ENCODE results near the gene FAM90A26.
"Not testable (repeated sequence)": the region's sequence is repeated elsewhere in the genome, so short reads cannot be mapped to it uniquely, and the experiment has no call there.

The FAM90A26 gene

DNA sequence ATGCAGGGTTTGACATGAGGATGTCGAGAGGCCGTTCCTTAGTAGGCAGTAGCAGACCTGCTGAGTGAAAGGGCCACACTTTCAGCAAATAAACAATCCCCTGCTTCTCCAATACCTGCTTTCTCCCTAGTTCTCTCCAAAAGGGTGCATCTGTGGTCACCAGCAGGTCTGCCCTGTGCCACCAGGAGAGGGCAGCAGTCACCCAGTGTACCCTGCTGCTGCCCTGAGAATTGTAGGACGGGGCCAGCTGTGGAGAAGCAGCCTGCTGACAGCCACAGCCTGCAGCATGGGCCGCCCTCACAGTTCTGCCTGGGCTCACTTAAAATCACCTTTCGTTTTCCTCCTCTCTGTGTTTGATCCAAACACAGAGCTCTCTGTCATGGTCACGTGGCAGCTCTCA is 11.8 kb upstream of the FAM90A26 start:
- peak in 1 of 2 donors; percentile 22 for DNase-seq (ENCODE audit: low read depth in 2 of 2)

DNA sequence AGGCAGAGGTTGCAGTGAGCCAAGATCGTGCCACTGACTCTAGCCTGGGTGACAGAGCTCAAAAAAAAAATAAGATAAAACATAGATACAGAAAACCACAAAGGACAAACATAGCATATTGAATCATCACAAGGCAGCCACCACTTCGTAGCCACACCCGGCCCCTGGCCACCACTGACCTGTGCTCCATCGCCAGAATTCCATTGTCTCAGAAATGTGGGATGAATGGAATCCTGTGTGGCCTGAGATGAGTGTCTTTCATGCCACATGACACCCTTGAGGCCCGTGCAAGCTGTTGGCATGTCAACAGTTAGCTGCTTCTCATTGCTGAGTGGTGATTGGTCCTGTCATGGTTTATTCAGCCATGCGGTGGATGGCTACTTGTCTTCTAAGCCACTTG is 10.2 kb upstream of the FAM90A26 start:
- not testable (repeated sequence) for DNase-seq (ENCODE audit: low read depth in 2 of 2)

DNA sequence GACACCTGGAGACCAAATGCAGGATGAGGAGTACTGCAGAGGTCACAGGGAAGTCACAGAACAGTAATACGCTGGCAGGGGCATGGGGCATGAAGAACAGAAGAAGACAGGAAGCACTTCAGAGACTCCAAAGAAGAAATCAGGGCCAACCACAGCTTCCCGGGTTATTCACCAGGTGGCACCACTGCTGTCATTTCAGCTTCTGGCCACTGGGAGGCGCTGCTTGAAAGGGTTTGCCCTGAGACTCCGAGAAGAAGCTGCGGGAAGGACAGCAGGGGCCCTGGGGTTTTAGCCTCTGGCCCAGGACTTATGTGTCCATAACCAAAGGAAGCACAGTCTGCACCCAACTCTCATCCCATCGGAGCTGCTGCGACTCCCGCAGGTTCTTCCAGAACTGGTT is 4.2 kb upstream of the FAM90A26 start:
- not testable (repeated sequence) for DNase-seq (ENCODE audit: low read depth in 2 of 2)

DNA sequence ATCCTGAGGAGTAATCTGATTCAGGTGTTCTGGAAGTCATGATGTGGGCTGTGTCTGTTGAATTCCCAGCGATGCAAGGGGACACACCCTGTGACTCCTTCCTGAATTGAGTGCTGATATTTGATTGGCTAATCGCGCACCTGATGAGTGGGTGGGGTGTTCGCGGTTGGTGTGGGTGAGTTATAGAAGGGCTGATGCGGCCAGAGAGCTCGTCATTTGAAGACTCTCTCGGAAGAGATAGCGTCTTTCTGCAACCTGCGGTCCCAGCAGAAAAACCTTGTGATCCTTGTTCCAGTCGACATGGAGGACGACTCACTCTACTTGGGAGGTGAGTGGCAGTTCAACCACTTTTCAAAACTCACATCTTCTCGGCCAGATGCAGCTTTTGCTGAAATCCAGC is 40.1 kb downstream of the FAM90A26 start, which contains the start of gene USP17L10:
Gene USP17L10 (plus strand): TSS at position 301 of the 400 bp plus-strand sequence. CDS start 0 bp downstream, at position 301.
- DNase-seq (ENCODE audit: low read depth in 2 of 2), result not testable (repeated sequence)

DNA sequence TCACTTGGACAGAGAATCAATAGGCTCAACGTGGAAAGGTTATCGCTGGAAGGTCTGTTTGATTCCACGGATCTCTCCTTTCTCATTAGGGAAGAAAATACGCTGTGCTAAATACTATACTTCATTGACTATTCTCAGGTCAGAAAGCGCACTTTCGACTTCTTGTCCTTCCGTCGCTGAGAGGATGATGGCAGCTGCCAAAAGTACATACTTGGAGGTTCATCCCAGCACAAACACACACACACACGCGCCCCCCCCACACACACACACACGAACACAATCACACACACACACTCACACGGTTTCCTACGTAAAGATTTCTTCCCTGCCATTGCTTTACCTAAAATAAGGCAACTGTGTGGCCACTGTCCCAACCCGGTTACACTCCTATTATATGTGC is 44.5 kb downstream of the FAM90A26 start:
- DNase-seq (ENCODE audit: low read depth in 2 of 2), result not testable (repeated sequence)

DNA sequence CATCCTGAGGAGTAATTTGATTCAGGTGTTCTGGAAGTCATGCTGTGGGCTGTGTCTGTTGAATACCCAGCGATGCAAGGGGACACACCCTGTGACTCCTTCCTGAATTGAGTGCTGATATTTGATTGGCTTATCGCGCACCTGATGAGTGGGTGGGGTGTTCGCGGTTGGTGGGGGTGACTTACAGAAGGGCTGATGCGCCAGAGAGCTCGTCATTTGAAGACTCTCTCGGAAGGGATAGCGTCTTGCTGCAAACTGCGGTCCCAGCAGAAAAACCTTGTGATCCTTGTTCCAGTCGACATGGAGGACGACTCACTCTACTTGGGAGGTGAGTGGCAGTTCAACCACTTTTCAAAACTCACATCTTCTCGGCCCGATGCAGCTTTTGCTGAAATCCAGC is 44.9 kb downstream of the FAM90A26 start, which contains the start of gene USP17L11:
Gene USP17L11 (plus strand): TSS at position 301 of the 400 bp plus-strand sequence. CDS start 0 bp downstream, at position 301.
- not testable (repeated sequence) for DNase-seq (ENCODE audit: low read depth in 2 of 2)

DNA sequence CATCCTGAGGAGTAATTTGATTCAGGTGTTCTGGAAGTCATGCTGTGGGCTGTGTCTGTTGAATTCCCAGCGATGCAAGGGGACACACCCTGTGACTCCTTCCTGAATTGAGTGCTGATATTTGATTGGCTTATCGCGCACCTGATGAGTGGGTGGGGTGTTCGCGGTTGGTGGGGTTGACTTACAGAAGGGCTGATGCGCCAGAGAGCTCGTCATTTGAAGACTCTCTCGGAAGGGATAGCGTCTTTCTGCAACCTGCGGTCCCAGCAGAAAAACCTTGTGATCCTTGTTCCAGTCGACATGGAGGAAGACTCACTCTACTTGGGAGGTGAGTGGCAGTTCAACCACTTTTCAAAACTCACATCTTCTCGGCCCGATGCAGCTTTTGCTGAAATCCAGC is 49.6 kb downstream of the FAM90A26 start, which contains the start of gene USP17L12:
Gene USP17L12 (plus strand): TSS at position 301 of the 400 bp plus-strand sequence. CDS start 0 bp downstream, at position 301.
- not testable (repeated sequence) for DNase-seq (ENCODE audit: low read depth in 2 of 2)

DNA sequence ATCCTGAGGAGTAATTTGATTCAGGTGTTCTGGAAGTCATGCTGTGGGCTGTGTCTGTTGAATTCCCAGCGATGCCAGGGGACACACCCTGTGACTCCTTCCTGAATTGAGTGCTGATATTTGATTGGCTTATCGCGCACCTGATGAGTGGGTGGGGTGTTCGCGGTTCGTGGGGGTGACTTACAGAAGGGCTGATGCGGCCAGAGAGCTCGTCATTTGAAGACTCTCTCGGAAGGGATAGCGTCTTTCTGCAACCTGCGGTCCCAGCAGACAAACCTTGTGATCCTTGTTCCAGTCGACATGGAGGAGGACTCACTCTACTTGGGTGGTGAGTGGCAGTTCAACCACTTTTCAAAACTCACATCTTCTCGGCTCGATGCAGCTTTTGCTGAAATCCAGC is 54.4 kb downstream of the FAM90A26 start, which contains the start of gene USP17L13:
Gene USP17L13 (plus strand): TSS at position 301 of the 400 bp plus-strand sequence. CDS start 0 bp downstream, at position 301.
- DNase-seq (ENCODE audit: low read depth in 2 of 2), result not testable (repeated sequence)
